ENCODE measurements around the gene DDX41.

Gene DDX41

DNA sequence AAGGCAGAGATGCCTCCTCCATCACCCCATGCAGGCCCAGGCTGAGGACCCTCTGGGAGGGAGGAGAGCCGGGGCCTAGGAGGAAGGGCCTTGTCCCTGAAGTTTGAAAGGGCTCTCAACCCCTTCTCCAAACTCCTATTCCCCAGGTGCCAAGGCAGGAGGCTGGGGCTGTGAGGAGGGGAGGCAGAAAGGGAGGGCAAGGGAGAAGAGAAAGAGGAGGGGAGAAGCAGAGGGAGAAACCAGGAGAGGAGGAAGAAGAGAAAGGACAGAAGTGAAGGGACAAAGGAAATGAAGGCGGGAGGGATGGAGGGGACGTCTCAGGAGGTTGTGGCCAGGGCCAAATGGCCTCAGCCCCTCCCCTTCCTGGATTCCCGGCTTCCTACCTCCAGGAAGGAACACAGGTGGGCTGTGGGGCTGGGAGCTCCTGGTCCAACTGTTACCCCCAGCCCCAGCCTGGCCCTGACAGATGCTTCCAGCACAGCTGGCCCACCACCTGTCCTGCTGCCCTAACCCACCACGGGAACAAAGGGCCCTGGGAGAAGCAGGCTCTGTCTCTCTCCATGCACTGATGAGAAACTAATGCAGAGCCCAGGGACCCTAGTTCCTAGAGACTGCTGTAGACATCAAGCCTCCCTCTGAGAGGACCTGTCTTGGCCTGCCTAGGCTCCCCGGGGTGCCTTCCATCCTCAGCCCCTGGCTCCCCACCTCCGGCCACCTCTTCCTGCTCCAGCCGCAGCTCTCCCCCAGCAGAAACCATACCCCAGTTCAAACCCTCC, 46.8 kb downstream of the DDX41 start:
- no peak for DNase-seq (ENCODE audit: low read depth in 2 of 2)

GRCh38 chr5:177468685-177469628, 47.8 kb downstream of the DDX41 start:
- no peak for DNase-seq (ENCODE audit: low read depth in 2 of 2)

- DNase-seq (ENCODE audit: low read depth in 2 of 2), result no peak
Measured at GRCh38 chr5:177468329-177468684, 48.5 kb downstream of the DDX41 start.

GRCh38 chr5:177467436-177467835, 49.3 kb downstream of the DDX41 start:
- no peak for DNase-seq (ENCODE audit: low read depth in 2 of 2)

GRCh38 chr5:177466861-177467260, 49.9 kb downstream of the DDX41 start:
- DNase-seq (ENCODE audit: low read depth in 2 of 2), result no peak

- no peak for DNase-seq (ENCODE audit: low read depth in 2 of 2)
Measured at GRCh38 chr5:177465044-177465443, 51.7 kb downstream of the DDX41 start.

GRCh38 chr5:177462021-177462670, 54.6 kb downstream of the DDX41 start:
- DNase-seq (ENCODE audit: low read depth in 2 of 2), result no peak
